Measurements from ENCODE around the gene GRIN1. TPM values are rescaled to one million over a fixed set of nuclear protein-coding genes. Genes with fewer than 3 reads are reported as not detected.

Gene GRIN1
- total RNA-seq = not detected
- long read RNA-seq = 0 reads

- no peaks in the 10 kb centered on the region for H3K36me3 ChIP-seq
- H3K27ac ChIP-seq (replicated peaks) = no peak within 1 kb of the TSS
- TF ChIP-seq CTCF (IDR thresholded peaks at IDR 0.05; ENCODE audit: borderline replicate concordance) = no peak
- no peaks in the 10 kb centered on the region for H3K9me3 ChIP-seq (replicated peaks)
- peak within 1 kb of the TSS; percentile 49 for H3K4me3 ChIP-seq
- DNase-seq = no peak
- intact Hi-C loops (cut with micrococcal nuclease) = no loop called here
- peaks cover 100% of the 10 kb centered on the region for H3K27me3 ChIP-seq (ENCODE audit: low read depth)
- H3K4me1 ChIP-seq = peaks cover 10% of the 10 kb centered on the region
Measured at GRCh38 chr9:137138722-137139467, at the start of gene GRIN1. Gene GRIN1, plus strand, starts transcription at chr9:137139154. Its CDS starts 333 bp downstream, at chr9:137139487.

GRCh38 chr9:137089232-137089947, 49.6 kb upstream of the GRIN1 start:
- H3K4me1 ChIP-seq = peaks cover 31% of the 10 kb centered on the region

DNA sequence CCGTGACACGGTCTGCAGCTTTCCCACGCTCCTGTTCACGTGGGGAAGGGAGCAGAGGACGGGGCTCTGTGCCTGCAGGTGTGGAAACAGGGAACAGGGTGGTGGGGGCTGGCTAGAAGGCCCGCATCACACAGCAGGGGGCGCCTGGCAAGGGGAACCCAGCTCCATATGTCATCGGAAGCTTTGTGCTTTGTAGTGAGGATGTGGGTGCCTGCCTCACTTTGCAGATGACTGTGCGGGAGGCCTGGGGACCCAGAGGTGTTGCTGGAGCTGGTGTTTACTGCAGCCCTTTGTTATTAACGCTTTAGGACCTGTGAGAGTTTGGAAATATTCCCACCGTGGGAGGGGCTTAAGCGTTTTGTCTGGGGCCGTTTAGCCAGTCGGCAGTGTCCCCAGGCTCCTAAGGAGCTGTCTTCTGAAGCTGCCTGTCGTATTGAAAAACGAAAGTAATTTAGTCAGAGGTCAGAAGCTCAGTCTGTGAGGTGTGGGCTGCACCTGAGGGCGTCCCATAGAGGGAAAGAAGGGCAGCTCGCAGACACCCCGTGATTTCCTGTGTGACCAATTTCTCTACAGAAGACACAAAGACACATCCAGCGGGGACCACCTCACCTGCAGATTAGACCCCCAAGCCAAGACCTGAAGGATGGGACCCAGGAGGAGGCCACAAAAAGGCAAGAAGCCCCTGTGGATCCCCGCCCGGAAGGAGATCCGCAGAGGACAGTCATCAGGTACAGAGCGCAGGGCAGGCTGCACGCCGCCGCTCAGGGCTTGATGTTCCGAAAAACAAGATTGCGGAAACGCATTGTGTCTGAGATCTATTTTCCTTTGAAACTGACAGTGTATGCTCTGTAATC, 43.1 kb upstream of the GRIN1 start:
- DNase-seq = no peak
- Histone ChIP-seq H3K9me3 (replicated peaks) (no peaks in the 10 kb centered on the region), H3K36me3 (peaks cover 83% of the 10 kb centered on the region), H3K4me3 (no peak overlapping the region), H3K4me1 (no peaks in the 10 kb centered on the region), H3K27ac (replicated peaks) (no peak overlapping the region), H3K27me3 (ENCODE audit: low read depth) (no peaks in the 10 kb centered on the region)
- TF ChIP-seq CTCF (IDR thresholded peaks at IDR 0.05; ENCODE audit: borderline replicate concordance) = no peak
- intact Hi-C loops (cut with micrococcal nuclease) = no loop called here

More at GRCh38 chr9:137089232-137089947, 49.6 kb upstream of the GRIN1 start:
- Histone ChIP-seq H3K27ac (replicated peaks) (no peak overlapping the region), H3K9me3 (replicated peaks) (no peaks in the 10 kb centered on the region), H3K4me3 (no peak overlapping the region), H3K36me3 (peaks cover 26% of the 10 kb centered on the region), H3K27me3 (ENCODE audit: low read depth) (no peaks in the 10 kb centered on the region)
- no peak for TF ChIP-seq CTCF (IDR thresholded peaks at IDR 0.05; ENCODE audit: borderline replicate concordance)
- intact Hi-C loops (cut with micrococcal nuclease) = no loop called here
- DNase-seq = no peak

GRCh38 chr9:137096785-137097546, 42.0 kb upstream of the GRIN1 start:
- H3K27ac ChIP-seq (replicated peaks) = no peak overlapping the region

More at GRCh38 chr9:137096785-137097546, 42.0 kb upstream of the GRIN1 start:
- peaks cover 85% of the 10 kb centered on the region for H3K36me3 ChIP-seq
- H3K27me3 ChIP-seq (ENCODE audit: low read depth) = no peaks in the 10 kb centered on the region
- no peak for TF ChIP-seq CTCF (IDR thresholded peaks at IDR 0.05; ENCODE audit: borderline replicate concordance)
- H3K4me3 ChIP-seq = no peak overlapping the region
- no peaks in the 10 kb centered on the region for H3K9me3 ChIP-seq (replicated peaks)
- no peaks in the 10 kb centered on the region for H3K4me1 ChIP-seq
- no peak for DNase-seq
- intact Hi-C loops (cut with micrococcal nuclease) = no loop called here

Data from left ventricle myocardium inferior (tissue), 1 donor.